GM18517 (cell line): ENCODE data around the gene KCNMA1.
A peak's percentile ranks its signal among the peaks of the same experiment; 100 is the strongest.

Experiments used
- ATAC-seq: cut with Tn5 transposase; IDR thresholded peaks from one replicate; pipeline ENCODE4 v1.9.1; 2021; ENCODE audit warnings: mild to moderate bottlenecking, moderate library complexity; ENCODE audit not compliant: unreplicated experiment

KCNMA1 gene

DNA sequence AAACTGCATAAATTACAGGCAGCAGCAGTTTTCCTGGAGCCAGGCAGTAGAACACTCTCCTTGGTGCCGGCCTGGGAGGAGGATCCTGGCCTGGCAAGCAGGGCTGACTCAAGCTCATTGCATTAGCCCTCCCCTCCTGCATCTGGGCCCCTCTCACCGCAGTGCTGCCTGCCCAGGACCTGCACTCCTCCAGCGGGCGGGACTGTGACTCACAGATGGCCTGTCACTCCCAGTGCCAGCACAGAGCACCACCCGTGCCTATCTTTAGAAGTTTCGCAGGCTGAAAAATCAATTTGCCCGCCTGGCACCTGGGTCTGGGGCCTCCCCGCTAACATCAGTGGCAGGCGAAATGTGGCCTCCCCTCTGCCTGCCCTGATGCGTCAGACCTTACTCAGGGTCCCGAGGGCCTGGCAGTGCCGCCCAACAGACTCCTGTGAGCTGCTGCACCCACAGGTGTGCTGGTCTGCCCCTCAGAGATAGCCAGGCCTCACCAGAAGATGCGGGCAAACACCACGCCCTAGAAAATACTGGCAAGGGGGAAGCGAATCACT, 123.8 kb downstream of the KCNMA1 start:
- no peak for ATAC-seq

DNA sequence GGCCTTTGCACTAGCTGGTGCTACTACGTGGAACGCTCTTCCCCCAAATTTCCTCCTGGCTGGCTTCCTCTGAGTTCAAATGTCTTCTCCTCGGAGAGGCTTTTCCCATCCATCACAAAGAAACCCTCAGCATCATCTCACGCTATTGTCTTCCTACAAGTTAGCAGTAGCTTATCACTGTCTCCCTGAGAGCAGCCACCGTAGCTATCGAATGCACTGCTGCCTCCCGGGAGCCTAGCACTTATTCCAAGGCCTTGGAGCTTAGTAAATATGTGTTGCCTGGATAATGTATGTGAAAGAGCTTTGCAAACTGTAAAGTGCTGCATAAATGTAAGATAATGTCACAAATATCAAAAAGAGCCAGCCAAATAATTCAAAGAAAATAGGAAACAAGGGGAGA, 124.4 kb downstream of the KCNMA1 start:
- no peak for ATAC-seq

DNA sequence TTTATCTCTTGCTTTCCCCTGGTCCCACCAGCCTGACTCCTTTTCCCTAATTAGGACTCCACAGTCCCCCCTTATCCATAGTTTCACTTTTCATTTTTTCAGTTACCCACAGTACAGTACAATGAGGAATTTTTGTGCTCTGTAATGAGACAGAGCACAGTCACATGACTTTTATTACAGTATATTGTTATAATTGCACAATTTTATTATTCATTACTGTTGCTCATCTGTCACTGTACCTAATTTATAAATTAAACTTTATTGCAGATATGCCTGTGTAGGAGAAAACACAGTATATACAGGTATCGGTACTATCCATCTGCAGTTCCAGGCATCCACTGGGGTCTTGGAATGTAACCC, 125.4 kb downstream of the KCNMA1 start:
- ATAC-seq, result no peak

DNA sequence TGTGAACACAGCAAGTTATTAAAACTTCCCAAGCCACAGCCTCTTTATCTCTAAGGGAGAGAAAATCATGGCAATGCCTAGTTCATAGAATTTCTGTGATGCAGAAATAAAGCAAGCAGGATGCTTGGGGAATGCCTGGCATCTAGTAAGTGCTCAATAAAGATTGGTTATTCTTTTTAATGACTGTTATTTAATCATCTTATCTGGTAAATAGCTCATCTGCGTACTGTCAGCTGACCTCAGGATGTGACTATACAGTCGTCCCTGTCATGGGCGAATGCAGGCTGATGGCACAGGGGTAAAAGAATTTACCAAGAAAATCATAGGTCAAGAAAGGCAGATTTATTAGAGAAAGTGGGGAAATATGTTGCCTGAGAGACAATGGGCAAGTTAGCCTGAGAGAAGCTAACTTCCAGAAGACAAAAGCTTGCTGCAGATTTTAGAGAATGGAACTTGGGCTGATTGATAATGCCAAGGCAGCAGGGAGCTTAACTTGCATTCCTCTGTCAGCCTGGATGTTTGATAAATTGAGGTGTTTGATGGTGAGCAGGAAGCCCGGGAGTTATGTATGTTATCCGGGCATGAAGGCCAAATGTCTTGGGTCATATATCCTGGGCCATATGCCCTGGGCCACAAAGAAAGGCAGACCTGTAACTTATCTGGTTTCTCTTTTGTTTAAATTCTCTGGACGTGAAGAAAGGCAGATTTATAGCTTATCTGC, 126.0 kb downstream of the KCNMA1 start:
- no peak for ATAC-seq

DNA sequence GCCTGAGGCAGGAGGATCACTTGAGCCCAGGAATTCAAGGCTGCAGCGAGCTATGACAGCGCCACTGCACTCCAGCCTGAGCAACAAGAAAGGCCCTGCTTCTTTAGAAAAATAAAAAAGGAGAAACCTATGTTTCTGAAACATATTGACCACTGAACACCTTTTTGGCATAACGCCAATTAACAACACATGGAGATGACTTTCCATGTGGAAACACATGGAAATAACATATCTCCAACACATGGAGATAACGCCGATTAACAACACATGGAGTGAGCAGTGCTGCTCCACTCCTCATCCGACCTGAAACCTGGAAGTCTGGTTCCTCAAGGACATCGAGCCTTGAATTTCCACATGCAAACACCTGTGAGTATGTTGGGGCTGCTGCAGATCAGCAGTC, 126.9 kb downstream of the KCNMA1 start:
- no peak for ATAC-seq

DNA sequence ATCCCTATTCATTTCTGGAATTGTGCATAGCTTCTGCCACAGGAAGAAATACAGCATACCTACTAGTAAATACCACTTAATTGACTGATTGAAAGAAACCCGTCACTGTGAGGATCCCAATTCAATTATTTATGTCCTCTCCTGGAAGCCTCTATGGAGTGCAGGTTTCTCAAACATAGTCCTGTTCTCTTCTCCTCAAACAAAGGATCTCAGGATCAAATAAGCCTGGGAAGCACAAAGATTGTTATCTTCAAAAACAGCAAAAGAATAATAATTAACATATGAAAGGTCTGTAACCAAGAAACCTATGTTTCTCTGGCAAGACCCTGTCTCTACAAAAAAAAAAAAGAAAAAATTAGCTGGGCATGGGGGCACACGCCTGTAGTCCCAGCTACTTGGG, 127.3 kb downstream of the KCNMA1 start:
- ATAC-seq, result no peak

DNA sequence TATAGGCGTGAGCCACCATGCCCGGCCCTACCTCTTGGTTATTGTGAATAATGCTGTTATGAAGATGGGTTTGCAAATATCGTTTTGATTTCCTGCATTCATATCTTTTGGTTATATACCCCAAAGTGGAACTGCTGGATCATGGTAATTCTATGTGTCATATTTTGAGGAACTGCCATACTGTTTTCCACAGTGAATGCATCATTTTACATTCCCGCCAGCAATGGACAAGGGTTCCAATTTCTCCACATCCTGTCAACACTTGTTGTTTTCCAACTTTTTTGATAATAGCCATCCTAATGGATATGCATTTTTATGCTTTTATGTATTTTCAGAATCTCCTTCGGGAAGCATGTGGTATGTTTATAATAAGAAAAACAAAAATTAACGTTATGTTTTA, 128.2 kb downstream of the KCNMA1 start:
- no peak for ATAC-seq

DNA sequence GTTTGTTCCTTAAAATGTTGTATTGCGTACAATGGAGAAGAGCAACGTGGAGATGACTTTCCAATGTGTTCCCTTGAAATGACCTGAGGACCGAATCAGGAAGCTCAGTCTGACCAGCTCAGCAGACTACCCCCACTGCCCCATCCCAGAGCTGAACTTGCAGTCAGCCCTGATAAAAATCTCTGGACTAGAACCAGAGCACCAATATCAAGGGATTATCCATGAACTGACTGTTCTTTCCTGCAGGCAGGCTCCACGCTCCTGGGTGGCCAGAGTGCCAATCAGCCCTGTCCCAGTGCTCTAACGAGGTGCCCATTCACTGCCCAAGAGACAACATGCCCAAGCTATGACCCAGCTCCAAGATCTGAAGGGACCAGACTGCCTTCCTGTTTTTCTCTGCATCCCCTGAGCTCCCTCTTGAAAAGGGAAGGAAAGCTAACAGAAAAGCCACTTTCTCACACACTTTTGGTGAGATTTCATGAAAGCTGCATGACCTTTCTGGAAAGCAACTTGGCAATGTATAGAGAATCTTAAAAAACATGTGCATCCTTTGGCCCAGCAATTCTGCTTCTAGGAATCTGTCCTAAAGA, 130.2 kb downstream of the KCNMA1 start:
- no peak for ATAC-seq

DNA sequence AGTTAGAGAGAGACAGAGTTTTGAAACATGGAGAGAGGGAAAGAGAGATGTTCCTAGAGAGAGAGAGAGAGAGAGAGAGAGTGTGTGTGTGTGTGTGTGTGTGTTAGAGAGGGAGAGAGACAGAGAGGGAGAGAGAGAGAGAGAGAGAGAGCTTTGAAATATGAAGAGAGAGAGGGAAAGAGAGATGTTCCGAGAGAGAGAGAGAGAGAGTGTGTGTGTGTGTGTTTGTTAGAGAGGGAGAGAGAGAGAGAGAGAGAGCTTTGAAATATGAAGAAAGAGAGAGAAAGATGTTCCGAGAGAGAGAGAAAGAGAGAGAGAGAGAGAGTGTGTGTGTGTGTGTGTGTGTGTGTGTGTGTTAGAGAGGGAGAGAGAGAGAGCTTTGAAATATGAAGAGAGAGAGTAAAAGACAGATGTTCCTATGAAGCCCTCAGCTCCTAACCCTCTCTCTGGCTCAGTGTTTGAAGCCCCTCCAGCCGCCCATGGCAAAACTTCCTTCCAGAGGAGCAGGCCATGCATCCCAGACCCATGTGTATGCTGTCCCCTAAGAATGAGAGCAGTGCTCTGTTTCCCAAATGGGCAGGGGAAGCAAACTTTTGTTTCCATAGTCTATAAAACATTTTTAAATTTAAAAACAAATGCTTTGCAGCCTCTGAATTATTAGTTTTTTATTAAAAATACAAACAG, 130.9 kb downstream of the KCNMA1 start:
- no peak for ATAC-seq

DNA sequence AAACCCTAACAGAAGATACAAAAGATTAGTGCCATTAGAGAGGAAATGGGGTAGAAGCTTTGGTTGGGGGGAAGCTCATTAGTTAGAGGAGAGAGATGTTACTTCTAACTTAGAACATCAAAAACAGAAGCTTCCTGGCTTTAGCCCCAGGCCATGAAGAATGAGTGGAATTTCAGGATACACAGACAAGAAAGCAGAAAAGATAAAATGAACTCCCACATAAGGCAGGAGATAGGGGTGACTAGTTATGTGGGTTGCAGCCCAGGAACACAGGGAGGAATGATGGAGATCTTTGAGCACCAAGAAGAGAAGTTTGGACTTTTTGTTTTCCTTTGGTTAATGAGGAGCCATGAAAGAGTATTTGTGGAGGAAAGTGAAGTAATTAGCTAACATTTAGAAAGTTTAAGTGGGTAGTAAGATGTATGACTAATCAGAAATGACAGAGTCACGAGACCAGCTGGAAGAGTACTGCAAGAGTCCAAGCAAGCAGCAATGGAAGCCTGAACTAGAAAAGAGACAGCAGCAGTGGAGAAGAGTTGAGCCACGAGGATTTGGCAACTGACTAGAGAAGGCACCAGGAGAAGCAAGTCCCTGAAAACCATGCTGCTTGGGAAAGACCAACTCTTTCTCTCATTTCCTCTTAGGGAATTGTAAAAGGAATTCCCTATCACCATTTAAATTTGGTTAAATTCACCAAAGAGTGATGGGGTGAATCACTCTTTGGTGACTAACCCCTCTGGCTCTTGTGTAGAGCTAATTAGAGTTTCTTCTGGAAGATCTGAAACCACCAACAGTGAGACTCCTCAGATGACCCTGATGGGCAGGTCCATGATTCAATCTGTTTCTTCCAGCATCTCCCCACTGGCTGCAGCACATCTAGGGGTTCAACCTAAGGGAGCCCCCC, 131.9 kb downstream of the KCNMA1 start:
- no peak for ATAC-seq

DNA sequence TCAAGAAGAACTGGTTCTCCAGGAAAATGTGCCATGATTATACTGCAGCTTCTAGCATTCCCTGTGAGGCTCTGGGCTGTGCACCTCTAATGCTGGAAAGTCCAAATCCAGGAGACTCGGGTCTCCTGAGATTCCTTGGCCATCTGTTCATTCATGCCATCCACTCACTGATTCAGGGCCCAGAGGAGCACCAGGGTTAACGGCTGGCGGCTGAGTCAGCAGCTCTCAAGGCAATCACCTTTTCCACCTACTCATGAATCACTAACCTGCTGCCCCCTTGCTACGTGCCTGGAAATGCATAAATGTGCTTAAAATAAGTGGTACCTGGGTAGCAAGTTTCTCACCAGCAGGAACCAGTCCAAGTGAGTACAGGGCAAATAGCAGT, 132.7 kb downstream of the KCNMA1 start:
- no peak for ATAC-seq

DNA sequence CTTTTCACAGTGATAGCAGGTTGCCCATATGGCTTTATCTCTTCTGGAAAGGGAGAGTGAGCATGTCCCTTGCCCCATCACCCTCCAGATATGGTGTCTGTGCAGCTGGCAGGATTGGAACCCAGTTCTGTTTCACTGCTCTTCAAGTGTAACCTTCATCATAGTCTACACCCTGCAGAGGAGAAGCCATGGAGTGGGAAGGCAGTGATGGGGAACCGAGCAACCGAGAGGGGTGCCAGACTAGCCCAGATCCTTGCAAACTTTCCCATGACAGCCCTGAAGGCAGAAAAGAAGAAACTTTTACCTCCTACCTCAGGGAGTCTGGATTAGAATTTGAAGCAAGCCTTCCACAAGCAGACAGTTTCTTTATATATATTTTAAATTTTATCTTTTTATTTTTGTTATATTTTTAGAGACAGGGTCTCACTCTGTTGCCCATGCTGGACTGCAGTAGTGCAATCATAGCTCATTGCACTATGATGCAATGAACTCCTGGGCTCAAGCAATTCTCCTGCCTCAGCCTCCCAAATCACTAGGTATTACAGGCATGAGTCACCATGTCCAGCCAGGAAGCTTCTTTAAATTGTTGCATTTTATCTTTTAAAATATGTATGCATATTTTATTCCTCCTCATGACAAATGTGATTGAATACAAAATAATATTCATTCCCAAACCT, 133.3 kb downstream of the KCNMA1 start:
- no peak for ATAC-seq

DNA sequence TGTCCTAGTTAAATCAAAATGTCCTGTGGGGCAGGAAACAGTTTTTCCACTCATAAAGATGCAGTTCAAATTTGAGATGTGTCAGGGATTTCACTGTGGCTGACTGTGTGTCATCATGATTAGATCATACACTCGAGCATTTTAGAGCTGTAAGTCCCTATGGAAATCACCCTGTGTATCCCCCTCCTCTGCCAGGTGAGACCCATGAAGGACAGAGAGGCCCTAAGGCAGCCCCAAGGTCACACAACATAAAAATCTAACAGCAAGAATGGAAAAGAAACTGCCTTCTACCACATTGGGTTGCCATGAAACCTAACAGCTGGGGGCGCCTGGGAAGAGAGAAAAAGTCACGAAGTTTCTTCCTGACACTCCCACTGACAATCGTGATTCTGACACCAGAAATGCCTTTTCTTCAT, 135.8 kb downstream of the KCNMA1 start:
- ATAC-seq, result no peak

DNA sequence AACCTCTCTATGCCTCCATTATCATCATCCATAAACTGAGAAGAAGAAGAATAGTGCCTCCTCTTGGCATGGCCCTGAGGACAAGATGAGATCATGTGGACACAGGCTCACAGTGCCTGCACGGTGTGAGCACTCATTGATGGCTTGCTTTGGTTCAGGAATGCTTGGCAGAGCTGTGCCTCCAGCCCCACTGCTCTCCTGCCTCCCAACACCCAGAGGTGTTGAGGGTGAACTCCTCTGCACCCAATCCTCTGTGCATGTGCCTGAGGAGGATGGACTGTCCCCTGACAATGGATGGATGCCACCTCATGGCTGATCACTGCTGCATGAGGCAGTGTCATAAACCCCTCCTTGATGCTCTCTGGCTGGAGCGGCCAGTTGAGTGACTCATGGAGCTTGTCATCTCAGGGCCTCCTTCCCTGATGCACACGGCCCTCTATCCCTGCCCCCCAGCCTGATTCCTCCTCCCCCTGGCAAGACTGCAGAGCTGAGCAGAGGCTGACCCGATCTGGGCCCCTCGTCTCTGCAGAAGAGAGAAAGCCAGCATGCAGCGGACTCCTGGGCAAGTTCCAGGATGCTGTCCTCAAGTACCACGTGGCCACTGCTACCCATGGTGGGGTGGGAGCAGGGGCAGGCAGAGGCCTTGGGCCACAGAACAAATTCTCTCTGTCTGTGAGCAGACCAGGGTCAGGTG, 136.3 kb downstream of the KCNMA1 start:
- ATAC-seq, result peak; percentile 7

DNA sequence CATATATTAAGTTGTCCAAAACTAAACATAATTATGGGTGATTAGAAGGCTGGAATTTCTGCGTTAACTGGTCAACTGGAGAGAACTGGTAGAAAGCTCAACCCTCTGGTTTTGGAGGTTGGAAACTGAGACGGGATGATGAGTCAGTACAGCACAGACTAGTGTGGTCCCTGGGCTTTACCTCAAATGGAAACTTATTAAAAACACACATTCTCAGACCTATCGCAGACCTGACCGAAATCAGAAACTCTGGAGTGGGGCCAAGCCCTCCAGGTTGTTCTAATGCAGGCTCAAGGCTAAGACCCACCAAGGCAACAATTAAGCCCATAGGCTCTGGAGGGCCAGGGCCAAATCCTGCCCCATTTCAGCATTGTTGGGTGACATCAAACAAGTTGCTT, 136.9 kb downstream of the KCNMA1 start:
- peak; percentile 55 for ATAC-seq

DNA sequence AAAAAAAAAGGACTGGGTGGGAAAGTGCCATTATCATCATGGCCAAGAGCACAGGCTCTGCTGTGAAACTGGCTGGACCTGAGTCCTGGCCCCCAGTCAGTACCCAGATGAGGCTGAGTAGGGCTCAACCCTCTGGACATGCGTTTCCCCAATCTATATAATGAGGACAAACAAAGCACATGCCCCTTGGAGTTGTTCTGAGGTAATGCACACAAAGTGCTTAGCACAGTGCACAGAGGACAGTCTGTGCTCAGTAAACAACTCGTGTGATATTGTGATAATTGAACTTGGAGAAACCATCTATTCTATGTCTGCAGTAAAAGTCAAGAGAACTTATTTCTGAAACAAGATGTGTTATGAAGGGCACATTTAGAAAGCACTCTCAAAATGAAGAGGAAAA, 138.8 kb downstream of the KCNMA1 start:
- ATAC-seq, result no peak

DNA sequence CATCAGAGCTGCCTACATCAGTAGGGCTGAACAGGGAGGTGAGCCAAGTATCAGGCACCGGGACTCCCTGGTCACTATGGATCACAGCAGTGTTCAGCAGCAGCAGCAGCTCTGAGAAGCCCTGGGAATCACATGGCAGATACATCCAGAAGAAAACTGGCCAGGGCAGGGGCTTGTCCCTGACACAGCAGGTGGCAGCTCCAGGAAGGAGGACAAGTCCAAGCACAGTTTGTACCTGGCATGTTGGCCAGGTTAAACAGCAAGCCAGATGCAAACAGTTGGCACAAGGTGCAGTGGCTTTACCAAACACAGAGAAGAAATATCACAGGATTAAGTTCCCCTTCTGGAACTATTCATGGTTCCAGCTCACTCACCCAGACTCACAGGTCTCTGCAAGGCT, 139.4 kb downstream of the KCNMA1 start:
- ATAC-seq, result no peak

DNA sequence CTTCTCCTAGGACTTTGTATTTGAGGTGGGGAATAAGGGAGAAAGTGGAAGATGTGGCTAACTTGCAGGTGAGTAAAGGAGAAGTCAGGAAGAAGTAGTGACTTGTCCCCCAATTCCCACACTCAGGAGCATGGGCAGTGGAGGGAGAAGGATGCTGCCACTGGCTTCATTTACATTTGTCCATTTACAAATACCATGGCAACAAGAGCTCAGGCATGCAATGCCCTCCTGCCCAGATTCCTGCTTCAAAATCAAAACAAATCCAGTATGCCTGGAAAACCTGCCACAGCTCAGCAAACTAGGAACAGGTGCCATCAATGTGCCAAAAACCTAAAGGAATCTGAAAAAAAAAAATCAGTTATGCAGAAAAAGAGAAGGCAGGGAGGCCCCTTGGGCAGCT, 139.9 kb downstream of the KCNMA1 start:
- no peak for ATAC-seq

DNA sequence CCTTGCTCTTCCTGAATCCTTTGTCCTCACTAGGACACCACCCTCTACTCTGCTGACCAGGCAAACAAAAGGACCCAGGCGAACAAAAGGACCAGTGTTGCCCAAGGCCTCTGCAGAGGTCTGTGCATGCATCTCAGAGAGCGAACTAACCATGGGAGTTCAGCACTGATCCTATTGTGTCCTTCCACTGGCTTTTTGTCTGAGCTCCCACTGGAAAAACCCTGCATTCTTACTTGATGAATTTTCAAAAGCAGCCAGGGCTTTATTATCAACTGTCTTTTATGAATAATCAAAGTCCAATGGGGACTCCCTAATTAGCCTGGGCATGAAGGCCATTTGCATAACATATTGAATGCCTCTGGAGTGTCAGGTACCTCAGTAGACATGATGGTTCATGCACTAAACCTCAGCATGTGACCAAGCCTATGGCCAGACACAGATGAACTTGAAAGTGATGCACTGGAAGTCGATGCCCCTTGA, 140.6 kb downstream of the KCNMA1 start:
- no peak for ATAC-seq
